Pancreas (tissue), 10 donors: ENCODE results near the gene SLCO4A1. TPM values are rescaled to one million over a fixed set of nuclear protein-coding genes. Genes with fewer than 3 reads are reported as not detected.

Source experiments
- ATAC-seq, 4 donors: fragments of 200-7000 bp; cut with Tn5 transposase; one replicate each; pipeline versions ENCODE4 v1.8.0 to v1.9.1; 2020; ENCODE audit warnings: mild to moderate bottlenecking in 4 of 4, moderate library complexity in 4 of 4
- DNase-seq, 6 donors: peaks; one replicate each; pipeline ENCODE4 v3.0.0-alpha.2; 2020
- FAIRE-seq: peaks from 2 replicates; lab custom pipeline; 2012; peaks lifted over from hg19 to GRCh38; lab: Jason Lieb, UNC
- H3K27ac ChIP-seq, 4 donors: fragments of 200-600 bp; sonication (generic); 1 replicate in 3 of 4; 2 replicates in 1 of 4; pipeline versions ENCODE4 v1.5.0 to v1.8.0; 2020
- H3K27me3 ChIP-seq, 4 donors: fragments of 200-600 bp; one replicate each; pipeline ENCODE4 v1.8.0; 2021
- H3K36me3 ChIP-seq, 3 donors: fragments of 200-600 bp; sonication (generic) in 1 of 3; one replicate each; pipeline versions ENCODE4 v1.5.0 to v1.8.0; 2020 to 2021
- H3K4me1 ChIP-seq, 3 donors: fragments of 200-600 bp; one replicate each; pipeline ENCODE4 v1.8.0; 2021
- H3K4me3 ChIP-seq, 4 donors: fragments of 200-600 bp; sonication (generic) in 2 of 4; one replicate each; pipeline versions ENCODE4 v1.5.0 to v1.8.0; 2020 to 2021
- H3K9me3 ChIP-seq, 4 donors: fragments of 200-600 bp; one replicate each; pipeline ENCODE4 v1.8.0; 2021
- WGBS, 2 donors: extraction: QIAGEN DNeasy Blood & Tissue Kit; methylation state at CpG; one replicate each; pipeline ENCODE4 v1.1.7; 2013; 5-methylcytosine and 5-hydroxymethylcytosine counted together
- intact Hi-C, 3 donors: fragments of 100-400 bp; cut with DNase I; formaldehyde crosslinking; loops; one replicate each; pipeline versions ENCODE4 v1.11.1 to v1.14.2; 2022
- polyA plus RNA-seq, 2 donors: library from polyadenylated mRNA; stranded (reverse); fragments of 200-250 nt; gene quantifications; one replicate each; pipeline ENCODE4 v1.2.3, GENCODE V29; 2013
- total RNA-seq, 6 donors: library from RNA; stranded (reverse); fragmentation: NEBNext Ultra II Directional in 4 of 6; extraction: Animal tissue kit (Norgen Biotek cat#: 25700) in 4 of 6; gene quantifications; one replicate each; pipeline versions ENCODE4 v1.2.1 to v1.2.4, GENCODE V29; 2021 to 2023
- TF ChIP-seq, protein P1 (sequence below), 4 donors: fragments of 200-600 bp; sonication (generic) in 3 of 4; IDR thresholded peaks; one replicate each; pipeline versions ENCODE4 v1.5.0 to v1.8.0; 2021; ENCODE audit warnings: antibody characterized with exemption in 4 of 4
- donor health status: healthy with polysubstance abuse.
- donor health status: DM: no; HTN: no; CAD: no; lungs with moderate emphysema.
- donor health status: DM: no; HTN: no; CAD: no.
- donor health status: control.
- donor health status: control.
- donor health status: Bipolar disorder and iron deficiency.
- donor health status: DM: yes; HTN: yes; CAD: no.
- donor health status: DM: no; HTN: no; CAD: no.
- donor health status: DM: no; HTN: no; CAD: no.
- donor health status: DM: yes; HTN: yes; CAD: no.

The SLCO4A1 gene
- total and polyA plus RNA-seq, 8 donors: 1.2 to 15.9 (median 2.2) TPM

DNA sequence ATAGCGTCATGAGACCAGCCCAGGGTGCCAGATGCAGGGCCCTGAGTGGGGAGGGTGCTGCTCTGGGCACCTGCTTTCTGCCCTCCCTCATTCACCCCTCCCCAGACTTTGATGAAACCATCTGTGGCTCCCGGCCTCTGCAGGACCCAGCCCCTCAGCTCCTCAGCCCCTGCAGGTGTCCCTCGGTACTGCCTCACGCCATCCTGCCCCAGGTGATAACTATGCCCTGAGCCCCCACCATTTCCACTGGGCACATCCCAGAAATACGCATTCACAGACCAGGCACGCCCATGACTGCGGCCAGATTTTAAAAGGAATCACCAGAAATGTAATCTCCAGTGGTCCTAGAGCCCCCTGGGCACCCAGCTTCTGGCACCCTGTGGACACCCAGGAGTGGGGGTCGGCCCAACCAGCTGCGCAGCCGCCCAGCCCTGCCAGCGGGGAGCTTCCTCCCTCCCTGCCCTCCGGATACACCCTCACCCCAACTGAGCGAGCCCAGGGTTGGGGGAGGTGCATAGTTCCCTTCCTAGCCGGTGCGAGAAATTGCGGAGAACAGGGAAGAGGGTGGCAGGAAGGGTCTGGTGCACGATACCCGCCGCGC lies 65.7 kb downstream of the SLCO4A1 start:
- Histone ChIP-seq H3K4me3 (no peak overlapping the region), H3K27ac (no peak overlapping the region), H3K27me3 (peaks cover 0 to 25% (median 7%) of the 10 kb centered on the region in 4 donors), H3K36me3 (no peaks in the 10 kb centered on the region), H3K9me3 (no peaks in the 10 kb centered on the region), H3K4me1 (no peaks in the 10 kb centered on the region)
- ATAC-seq (no peak), DNase-seq (peak in 2 of 6 donors; percentile 15 to 49), FAIRE-seq (no peak)
- intact Hi-C loops: no loop called here
- 2 to 5% methylated on average over 13 to 20 of the region's 20 CpGs for WGBS, 2 donors
- TF ChIP-seq, protein P1, sequence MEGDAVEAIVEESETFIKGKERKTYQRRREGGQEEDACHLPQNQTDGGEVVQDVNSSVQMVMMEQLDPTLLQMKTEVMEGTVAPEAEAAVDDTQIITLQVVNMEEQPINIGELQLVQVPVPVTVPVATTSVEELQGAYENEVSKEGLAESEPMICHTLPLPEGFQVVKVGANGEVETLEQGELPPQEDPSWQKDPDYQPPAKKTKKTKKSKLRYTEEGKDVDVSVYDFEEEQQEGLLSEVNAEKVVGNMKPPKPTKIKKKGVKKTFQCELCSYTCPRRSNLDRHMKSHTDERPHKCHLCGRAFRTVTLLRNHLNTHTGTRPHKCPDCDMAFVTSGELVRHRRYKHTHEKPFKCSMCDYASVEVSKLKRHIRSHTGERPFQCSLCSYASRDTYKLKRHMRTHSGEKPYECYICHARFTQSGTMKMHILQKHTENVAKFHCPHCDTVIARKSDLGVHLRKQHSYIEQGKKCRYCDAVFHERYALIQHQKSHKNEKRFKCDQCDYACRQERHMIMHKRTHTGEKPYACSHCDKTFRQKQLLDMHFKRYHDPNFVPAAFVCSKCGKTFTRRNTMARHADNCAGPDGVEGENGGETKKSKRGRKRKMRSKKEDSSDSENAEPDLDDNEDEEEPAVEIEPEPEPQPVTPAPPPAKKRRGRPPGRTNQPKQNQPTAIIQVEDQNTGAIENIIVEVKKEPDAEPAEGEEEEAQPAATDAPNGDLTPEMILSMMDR (IDR thresholded peaks at IDR 0.05): no peak

DNA sequence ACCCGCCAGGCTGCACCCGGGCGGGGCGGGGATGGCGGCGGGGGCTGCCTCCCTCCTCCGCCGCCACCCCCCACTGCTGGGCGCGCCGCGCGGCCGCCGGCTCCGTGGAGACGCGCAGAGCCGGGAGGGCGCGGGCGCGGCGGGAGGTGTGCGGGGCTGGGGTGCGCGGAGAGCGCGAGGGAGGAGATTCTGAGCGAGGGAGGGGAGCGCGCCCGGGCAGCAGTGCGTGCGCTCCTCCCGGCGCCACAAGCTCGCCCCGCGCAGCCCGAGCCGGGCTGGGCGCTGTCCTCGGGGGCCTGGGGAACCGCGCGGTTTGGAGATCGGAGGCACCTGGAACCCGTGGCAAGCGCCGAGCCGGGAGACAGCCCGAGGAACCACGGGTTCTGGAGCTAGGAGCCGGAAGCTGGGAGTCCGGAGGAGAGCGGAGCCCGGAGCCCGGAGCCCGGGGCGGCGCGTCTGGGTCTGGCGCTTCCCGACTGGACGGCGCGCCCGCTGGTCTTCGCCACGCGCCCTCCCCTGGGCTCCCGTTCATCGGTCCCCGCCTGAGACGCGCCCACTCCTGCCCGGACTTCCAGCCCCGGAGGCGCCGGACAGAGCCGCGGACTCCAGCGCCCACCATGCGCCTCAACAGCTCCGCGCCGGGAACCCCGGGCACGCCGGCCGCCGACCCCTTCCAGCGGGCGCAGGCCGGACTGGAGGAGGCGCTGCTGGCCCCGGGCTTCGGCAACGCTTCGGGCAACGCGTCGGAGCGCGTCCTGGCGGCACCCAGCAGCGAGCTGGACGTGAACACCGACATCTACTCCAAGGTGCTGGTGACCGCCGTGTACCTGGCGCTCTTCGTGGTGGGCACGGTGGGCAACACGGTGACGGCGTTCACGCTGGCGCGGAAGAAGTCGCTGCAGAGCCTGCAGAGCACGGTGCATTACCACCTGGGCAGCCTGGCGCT lies 66.6 kb downstream of the SLCO4A1 start, which contains the start of gene NTSR1:
TSS of gene NTSR1 (plus strand) at position 246 of the 946 bp plus-strand sequence. CDS start at position 618, 372 bp downstream.
- ATAC-seq (no peak), DNase-seq (peak in 2 of 6 donors; percentile 17 to 56), FAIRE-seq (no peak)
- no peaks in the 10 kb centered on the region for H3K9me3 ChIP-seq
- peaks cover 0 to 25% (median 7%) of the 10 kb centered on the region in 4 donors for H3K27me3 ChIP-seq
- H3K36me3 ChIP-seq: no peaks in the 10 kb centered on the region
- H3K27ac ChIP-seq: no peak within 1 kb of the TSS
- no peak within 1 kb of the TSS for H3K4me3 ChIP-seq
- H3K4me1 ChIP-seq: no peaks in the 10 kb centered on the region
- TF ChIP-seq, protein P1 (IDR thresholded peaks at IDR 0.05): no peak
- WGBS, 2 donors: 7 to 9% methylated on average over 53 to 124 of the region's 124 CpGs
- intact Hi-C loops: no loop called here

DNA sequence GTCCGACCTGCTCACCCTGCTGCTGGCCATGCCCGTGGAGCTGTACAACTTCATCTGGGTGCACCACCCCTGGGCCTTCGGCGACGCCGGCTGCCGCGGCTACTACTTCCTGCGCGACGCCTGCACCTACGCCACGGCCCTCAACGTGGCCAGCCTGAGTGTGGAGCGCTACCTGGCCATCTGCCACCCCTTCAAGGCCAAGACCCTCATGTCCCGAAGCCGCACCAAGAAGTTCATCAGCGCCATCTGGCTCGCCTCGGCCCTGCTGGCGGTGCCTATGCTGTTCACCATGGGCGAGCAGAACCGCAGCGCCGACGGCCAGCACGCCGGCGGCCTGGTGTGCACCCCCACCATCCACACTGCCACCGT lies 67.2 kb downstream of the SLCO4A1 start:
- peak in 2 of 6 donors; percentile 15 to 47 for DNase-seq
- Histone ChIP-seq H3K27ac (no peak overlapping the region), H3K4me1 (no peaks in the 10 kb centered on the region), H3K36me3 (no peaks in the 10 kb centered on the region), H3K4me3 (no peak overlapping the region), H3K9me3 (no peaks in the 10 kb centered on the region), H3K27me3 (peaks cover 0 to 25% (median 7%) of the 10 kb centered on the region in 4 donors)
- FAIRE-seq: no peak
- no peak for ATAC-seq
- whole genome bisulfite sequencing, 2 donors: 56 to 59% methylated on average over 30 of the region's 30 CpGs
- TF ChIP-seq, protein P1 (IDR thresholded peaks at IDR 0.05): no peak
- intact Hi-C loops: no loop called here

DNA sequence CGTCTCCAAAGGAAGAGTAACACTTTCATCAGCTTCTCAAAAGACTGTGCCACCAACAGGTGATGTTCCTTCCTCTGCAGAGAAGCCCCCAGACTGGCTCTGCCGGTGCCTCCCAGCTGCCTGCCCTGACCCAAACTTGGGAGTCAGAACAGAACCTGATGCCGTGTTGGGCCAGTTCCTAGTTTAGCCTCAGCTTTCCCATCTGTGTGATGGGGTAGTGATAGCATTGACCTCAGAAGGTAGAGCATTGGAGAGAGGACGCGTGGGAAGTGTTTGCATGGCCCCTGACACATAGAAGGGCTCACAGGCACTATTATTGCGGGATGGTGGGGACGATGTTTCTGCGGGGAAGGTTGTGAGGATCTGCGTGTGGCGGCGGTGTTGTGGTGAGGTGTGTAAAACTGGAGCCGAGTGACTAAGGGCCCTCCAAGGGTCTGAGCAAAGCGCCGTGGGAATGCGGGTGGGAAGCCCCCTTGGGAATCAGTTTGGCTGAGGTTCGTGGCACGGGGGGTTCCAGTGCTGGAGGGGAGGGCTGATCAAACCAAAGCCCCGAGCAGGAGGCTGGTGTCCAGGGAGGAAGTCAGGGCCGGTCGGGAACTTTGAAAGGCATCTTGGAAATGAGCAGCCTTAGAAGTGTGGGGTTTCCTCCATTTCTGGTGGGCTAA lies 68.0 kb downstream of the SLCO4A1 start:
- no peak for FAIRE-seq
- no peak for ATAC-seq
- 55 to 61% methylated on average over 20 of the region's 20 CpGs for WGBS, 2 donors
- no peaks in the 10 kb centered on the region for H3K4me1 ChIP-seq
- H3K36me3 ChIP-seq: no peaks in the 10 kb centered on the region
- H3K27ac ChIP-seq: no peak overlapping the region
- peak in 2 of 6 donors; percentile 5 to 27 for DNase-seq
- no peaks in the 10 kb centered on the region for H3K9me3 ChIP-seq
- no peak overlapping the region for H3K4me3 ChIP-seq
- intact Hi-C loops: no loop called here
- peaks cover 0 to 25% (median 7%) of the 10 kb centered on the region in 4 donors for H3K27me3 ChIP-seq
- TF ChIP-seq, protein P1 (IDR thresholded peaks at IDR 0.05): no peak
